Smooth muscle cell (in vitro differentiated cells): Measurements from ENCODE around the gene S100A8. TPM values are rescaled to one million over a fixed set of nuclear protein-coding genes. Genes with fewer than 3 reads are reported as not detected.

Experiments
- DNase-seq: peaks from one replicate; lab custom pipeline; 2025; ENCODE audit not compliant: unreplicated experiment; lab: John Stamatoyannopoulos, UW
- H2AFZ ChIP-seq: fragments of 200-600 bp; sonication (generic); 2 replicates; pipeline ENCODE4 v1.6.0; 2016; ENCODE audit warnings: antibody characterized with exemption, low read depth, mild to moderate bottlenecking
- H3F3A ChIP-seq: fragments of 200-600 bp; sonication (generic); 2 replicates; pipeline ENCODE4 v1.6.0; 2017; ENCODE audit warnings: antibody characterized with exemption, low read depth
- H3K27ac ChIP-seq: fragments of 200-600 bp; sonication (generic); 2 replicates; pipeline ENCODE4 v1.5.1; 2016; ENCODE audit warnings: low read depth, mild to moderate bottlenecking
- H3K27me3 ChIP-seq: fragments of 200-600 bp; sonication (generic); 2 replicates; pipeline ENCODE4 v1.6.1; 2016; ENCODE audit warnings: low read depth, mild to moderate bottlenecking
- H3K36me3 ChIP-seq: fragments of 200-600 bp; sonication (generic); 2 replicates; pipeline ENCODE4 v1.5.1; 2016; ENCODE audit warnings: low read depth
- H3K4me1 ChIP-seq: fragments of 200-600 bp; sonication (generic); 2 replicates; pipeline ENCODE4 v1.5.1; 2016; ENCODE audit warnings: low read depth
- H3K4me2 ChIP-seq: fragments of 200-600 bp; sonication (generic); 2 replicates; pipeline ENCODE4 v1.6.0; 2016; ENCODE audit warnings: mild to moderate bottlenecking
- H3K4me3 ChIP-seq: fragments of 200-600 bp; sonication (generic); 2 replicates; pipeline ENCODE4 v1.5.1; 2016; ENCODE audit warnings: mild to moderate bottlenecking
- H3K79me2 ChIP-seq: fragments of 200-600 bp; sonication (generic); 2 replicates; pipeline ENCODE4 v1.6.0; 2016; ENCODE audit warnings: low read depth, mild to moderate bottlenecking
- H3K9ac ChIP-seq: fragments of 200-600 bp; sonication (generic); 2 replicates; pipeline ENCODE4 v1.6.0; 2016; ENCODE audit warnings: low read depth
- H3K9me3 ChIP-seq: fragments of 200-600 bp; sonication (generic); replicated peaks from 2 replicates; pipeline ENCODE4 v1.5.1; 2016; ENCODE audit warnings: low read depth
- H4K20me1 ChIP-seq: fragments of 200-600 bp; sonication (generic); 2 replicates; pipeline ENCODE4 v1.6.0; 2016; ENCODE audit warnings: low read depth
- WGBS: methylation state at CpG from one replicate; pipeline ENCODE4 v1.1.7; 2016; ENCODE audit warnings: low lambda C conversion rate; 5-methylcytosine and 5-hydroxymethylcytosine counted together
- polyA plus RNA-seq: library from polyadenylated mRNA; unstranded; fragments of >200 nt; fragmentation: Nextera tagmentation; extraction: Ambion mirVana; gene quantifications from 2 replicates; pipeline ENCODE4 v1.2.1, GENCODE V29; 2016
- total RNA-seq: library from RNA; depleted of rRNA; stranded (reverse); fragments of >200 nt; gene quantifications from 2 replicates; pipeline ENCODE4 v1.2.3, GENCODE V29; 2014
- TF ChIP-seq, protein P1 (sequence below): fragments of 200-600 bp; sonication (generic); IDR thresholded peaks from 2 replicates; pipeline ENCODE4 v1.5.1; 2017; ENCODE audit warnings: borderline replicate concordance, mild to moderate bottlenecking, antibody characterized with exemption; ENCODE audit not compliant: insufficient read depth, poor library complexity, severe bottlenecking

Gene S100A8
- total and polyA plus RNA-seq, 2 experiments from 2014 or later, result 0.79 TPM; not detected in 1

DNA sequence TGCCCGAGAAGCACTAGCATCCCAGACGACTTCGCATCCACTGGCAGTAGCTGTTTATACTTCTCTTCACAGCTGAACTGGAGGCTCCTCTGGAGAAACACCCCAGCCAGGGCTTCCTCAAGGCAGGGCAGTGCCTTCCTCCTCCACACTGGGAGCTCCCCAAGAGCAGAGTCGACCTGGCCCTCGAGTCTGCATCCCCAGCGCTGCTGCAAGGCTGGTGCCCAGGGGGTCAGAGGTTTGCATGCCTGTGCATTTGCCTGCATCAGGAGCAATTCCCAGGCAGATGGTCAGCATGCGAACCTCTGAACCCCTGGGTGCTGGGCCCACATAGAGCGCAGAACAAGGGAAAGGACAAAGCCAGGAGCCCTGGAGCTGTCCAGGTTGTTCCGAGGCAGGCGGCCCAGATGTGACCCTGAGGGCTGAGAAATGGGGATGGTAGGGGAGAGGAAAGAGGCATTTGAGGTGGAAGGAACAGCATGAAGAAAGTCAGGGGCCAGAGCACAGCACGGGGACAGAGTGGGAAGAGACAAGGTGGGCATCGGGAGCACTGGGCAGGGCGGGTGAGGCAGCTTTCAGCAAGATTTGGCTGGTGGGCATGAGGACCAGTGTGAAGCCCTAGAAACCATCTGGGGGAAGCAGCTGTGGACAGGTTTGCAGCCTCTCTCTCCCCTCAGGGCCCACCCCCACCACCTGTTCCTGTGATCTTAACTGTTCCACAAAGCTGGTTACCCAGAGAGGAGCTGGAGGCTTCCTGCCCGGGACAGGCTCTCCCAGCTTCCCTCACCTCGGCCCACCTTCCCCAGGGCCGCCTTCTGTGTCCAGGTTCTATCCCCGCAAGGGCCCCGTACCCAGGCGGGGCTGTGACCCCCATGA is 6.4 kb upstream of the S100A8 start:
- TF ChIP-seq, protein P1, sequence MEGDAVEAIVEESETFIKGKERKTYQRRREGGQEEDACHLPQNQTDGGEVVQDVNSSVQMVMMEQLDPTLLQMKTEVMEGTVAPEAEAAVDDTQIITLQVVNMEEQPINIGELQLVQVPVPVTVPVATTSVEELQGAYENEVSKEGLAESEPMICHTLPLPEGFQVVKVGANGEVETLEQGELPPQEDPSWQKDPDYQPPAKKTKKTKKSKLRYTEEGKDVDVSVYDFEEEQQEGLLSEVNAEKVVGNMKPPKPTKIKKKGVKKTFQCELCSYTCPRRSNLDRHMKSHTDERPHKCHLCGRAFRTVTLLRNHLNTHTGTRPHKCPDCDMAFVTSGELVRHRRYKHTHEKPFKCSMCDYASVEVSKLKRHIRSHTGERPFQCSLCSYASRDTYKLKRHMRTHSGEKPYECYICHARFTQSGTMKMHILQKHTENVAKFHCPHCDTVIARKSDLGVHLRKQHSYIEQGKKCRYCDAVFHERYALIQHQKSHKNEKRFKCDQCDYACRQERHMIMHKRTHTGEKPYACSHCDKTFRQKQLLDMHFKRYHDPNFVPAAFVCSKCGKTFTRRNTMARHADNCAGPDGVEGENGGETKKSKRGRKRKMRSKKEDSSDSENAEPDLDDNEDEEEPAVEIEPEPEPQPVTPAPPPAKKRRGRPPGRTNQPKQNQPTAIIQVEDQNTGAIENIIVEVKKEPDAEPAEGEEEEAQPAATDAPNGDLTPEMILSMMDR, result no peak
- DNase-seq, result no peak
- Histone ChIP-seq H3K9ac (no peak overlapping the region), H3K4me1 (no peaks in the 10 kb centered on the region), H3K9me3 (no peaks in the 10 kb centered on the region), H4K20me1 (no peaks in the 10 kb centered on the region), H3K79me2 (no peaks in the 10 kb centered on the region), H3K4me3 (no peak overlapping the region), H2AFZ (no peak overlapping the region), H3K4me2 (no peak overlapping the region), H3K27me3 (no peaks in the 10 kb centered on the region), H3F3A (no peaks in the 10 kb centered on the region), H3K36me3 (no peaks in the 10 kb centered on the region), H3K27ac (no peak overlapping the region)
- WGBS, result 87% methylated on average over 19 of the region's 19 CpGs

DNA sequence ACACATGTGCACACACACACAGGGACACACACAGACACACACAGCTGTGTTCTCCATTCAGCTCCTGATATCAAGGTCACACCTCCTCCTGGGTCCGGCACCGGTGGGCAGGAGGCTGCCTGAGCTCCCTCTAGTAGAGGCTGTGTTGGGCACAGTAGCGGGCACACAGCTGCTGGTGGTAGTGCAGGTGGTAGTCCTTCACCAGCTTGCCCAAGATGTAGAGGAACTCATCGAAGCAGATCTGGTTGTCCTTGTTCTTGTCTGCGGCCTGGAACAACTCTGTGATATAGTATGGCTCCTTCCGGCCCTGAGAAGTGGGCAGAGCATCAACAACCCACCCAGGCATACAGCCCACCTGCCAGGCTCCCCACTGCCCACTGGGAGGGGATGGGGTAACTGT is 5.6 kb upstream of the S100A8 start:
- DNase-seq, result no peak
- no peaks in the 10 kb centered on the region for H3K36me3 ChIP-seq
- WGBS, result 81% methylated on average over 6 of the region's 6 CpGs

GRCh38 chr1:153395776-153396175 is 4.9 kb upstream of the S100A8 start:
- Histone ChIP-seq H3K79me2 (no peaks in the 10 kb centered on the region), H4K20me1 (no peaks in the 10 kb centered on the region), H3K4me3 (no peak overlapping the region), H2AFZ (no peak overlapping the region), H3K9me3 (no peaks in the 10 kb centered on the region), H3K9ac (no peak overlapping the region), H3K4me1 (no peaks in the 10 kb centered on the region), H3K27me3 (no peaks in the 10 kb centered on the region), H3K4me2 (no peak overlapping the region), H3K36me3 (no peaks in the 10 kb centered on the region), H3F3A (no peaks in the 10 kb centered on the region), H3K27ac (no peak overlapping the region)
- TF ChIP-seq, protein P1, result no peak
- 83% methylated on average over 6 of the region's 6 CpGs for WGBS
- no peak for DNase-seq

More for the DNA sequence above, 5.6 kb upstream of the S100A8 start:
- no peaks in the 10 kb centered on the region for H4K20me1 ChIP-seq
- H3K9ac ChIP-seq, result no peak overlapping the region
- no peaks in the 10 kb centered on the region for H3K9me3 ChIP-seq
- H3K27me3 ChIP-seq, result no peaks in the 10 kb centered on the region
- TF ChIP-seq, protein P1, result no peak
- no peak overlapping the region for H3K27ac ChIP-seq
- no peaks in the 10 kb centered on the region for H3K79me2 ChIP-seq
- H3K4me1 ChIP-seq, result no peaks in the 10 kb centered on the region
- H3F3A ChIP-seq, result no peaks in the 10 kb centered on the region
- H3K4me2 ChIP-seq, result no peak overlapping the region
- H3K4me3 ChIP-seq, result no peak overlapping the region
- H2AFZ ChIP-seq, result no peak overlapping the region

GRCh38 chr1:153395136-153395685 is 4.3 kb upstream of the S100A8 start:
- Histone ChIP-seq H4K20me1 (no peaks in the 10 kb centered on the region), H3K4me3 (no peak overlapping the region), H3K27me3 (no peaks in the 10 kb centered on the region), H3K9ac (no peak overlapping the region), H3K79me2 (no peaks in the 10 kb centered on the region), H3K4me1 (no peaks in the 10 kb centered on the region), H3K4me2 (no peak overlapping the region), H3F3A (no peaks in the 10 kb centered on the region), H3K36me3 (no peaks in the 10 kb centered on the region), H2AFZ (no peak overlapping the region), H3K9me3 (no peaks in the 10 kb centered on the region), H3K27ac (no peak overlapping the region)
- no peak for DNase-seq
- TF ChIP-seq, protein P1, result no peak
- 81% methylated on average over 7 of the region's 7 CpGs for WGBS
